Glomerular visceral epithelial cell (primary cell): ENCODE data around the gene TEFM.
"Not testable (repeated sequence)": the region's sequence is repeated elsewhere in the genome, so short reads cannot be mapped to it uniquely, and the experiment has no call there.

Experiments
- DNase-seq: peaks from one replicate; pipeline ENCODE4 v3.0.0-alpha.2; 2016; ENCODE audit errors: extremely low spot score

The TEFM gene

DNA sequence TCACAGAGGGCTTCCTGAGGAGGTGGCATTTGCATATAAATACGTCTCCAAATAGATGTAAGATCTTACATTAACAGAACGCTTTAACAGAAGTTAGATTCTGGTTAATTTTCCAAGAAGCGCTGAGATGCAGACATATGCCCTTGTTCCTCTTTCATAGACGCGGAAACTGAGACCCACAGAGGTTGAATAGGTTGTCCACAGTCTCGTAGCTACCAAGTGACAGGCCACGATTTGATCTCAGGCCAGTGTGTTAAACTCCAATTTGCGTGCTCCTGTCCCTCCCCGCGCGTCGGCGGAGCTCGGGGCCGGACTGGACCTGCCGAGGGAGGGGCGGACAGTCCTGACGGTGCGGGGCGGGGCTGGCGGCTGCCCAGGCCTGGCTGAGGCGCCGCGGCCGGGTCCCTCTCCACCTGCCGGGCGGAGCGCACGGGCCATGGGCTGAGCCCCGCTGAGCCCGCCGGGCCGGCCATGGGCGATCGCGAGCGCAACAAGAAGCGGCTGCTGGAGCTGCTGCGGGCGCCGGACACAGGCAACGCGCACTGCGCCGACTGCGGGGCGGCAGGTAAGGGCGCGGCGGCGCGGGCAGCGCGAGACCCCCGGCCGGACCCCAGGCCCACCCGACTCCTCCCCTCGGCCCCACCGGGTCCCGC lies 15.6 kb upstream of the TEFM start, which contains the start of gene ADAP2:
ADAP2 (plus strand) TSS at position 402 of the 653 bp plus-strand sequence; CDS start at position 472, 70 bp downstream.
- DNase-seq = peak; percentile 54

- no peak for DNase-seq
These were observed 14.9 kb upstream of the TEFM start for GRCh38 chr17:30920683-30921543.

DNA sequence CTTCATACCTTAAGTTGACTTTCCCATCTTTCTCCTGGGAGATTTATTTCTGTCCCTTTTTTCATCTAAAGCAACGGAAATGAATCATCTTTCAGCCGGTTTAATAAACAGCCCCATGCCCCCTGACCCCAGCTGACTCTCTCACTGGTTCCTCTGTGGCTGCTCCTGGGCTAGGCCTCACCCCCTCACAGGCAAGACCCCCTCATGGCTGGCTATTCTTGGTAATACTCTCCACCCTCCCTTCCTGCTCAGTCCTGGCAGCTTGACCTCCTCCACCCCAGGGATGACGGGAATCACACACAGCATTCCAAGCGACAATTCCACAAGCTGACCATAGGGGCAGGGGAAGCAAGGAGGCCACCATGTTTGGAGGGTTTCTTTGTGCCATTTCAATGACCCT lies 14.2 kb upstream of the TEFM start:
- peak; percentile 21 for DNase-seq

DNA sequence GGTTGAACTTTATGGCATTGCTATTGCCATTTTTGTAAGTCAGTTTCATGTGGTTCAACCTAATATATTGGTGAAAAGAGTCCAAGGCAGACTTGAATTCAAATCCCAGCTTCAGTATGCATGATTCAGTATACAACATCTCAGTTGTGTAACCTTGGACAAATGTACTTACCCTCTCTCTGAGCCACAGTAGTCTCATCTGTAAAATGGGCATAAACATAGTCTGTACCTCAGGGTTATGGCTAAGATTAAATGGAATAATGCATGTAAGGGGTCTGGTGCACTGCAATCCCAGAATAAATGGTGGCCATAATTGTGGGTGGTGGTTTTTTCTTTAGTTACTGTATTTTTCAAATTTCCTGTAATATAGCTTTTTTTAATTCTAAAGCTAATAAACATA lies 11.0 kb upstream of the TEFM start:
- no peak for DNase-seq

- DNase-seq = no peak
These were observed 10.0 kb upstream of the TEFM start for GRCh38 chr17:30915833-30916611.

DNA sequence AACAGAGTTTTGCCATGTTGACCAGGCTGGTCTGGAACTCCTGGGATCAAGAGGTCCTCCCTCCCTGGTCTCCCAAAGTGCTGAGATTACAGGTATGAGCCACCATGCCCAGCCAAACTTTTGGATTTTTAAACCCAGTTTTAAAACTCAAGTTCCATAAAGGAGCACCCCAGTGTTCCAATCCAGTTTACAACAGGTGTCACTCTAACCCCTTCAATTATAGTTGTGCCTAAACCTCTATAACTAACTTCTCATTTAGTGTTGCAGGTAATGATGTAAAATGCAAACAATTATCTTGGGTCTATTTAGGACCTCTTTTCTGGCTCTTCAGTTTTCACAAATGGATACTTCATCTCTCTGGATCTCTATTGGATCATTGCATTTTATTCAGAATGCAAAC lies 7.9 kb upstream of the TEFM start:
- DNase-seq = no peak

GRCh38 chr17:30910151-30910550 lies 4.1 kb upstream of the TEFM start:
- not testable (repeated sequence) for DNase-seq

DNA sequence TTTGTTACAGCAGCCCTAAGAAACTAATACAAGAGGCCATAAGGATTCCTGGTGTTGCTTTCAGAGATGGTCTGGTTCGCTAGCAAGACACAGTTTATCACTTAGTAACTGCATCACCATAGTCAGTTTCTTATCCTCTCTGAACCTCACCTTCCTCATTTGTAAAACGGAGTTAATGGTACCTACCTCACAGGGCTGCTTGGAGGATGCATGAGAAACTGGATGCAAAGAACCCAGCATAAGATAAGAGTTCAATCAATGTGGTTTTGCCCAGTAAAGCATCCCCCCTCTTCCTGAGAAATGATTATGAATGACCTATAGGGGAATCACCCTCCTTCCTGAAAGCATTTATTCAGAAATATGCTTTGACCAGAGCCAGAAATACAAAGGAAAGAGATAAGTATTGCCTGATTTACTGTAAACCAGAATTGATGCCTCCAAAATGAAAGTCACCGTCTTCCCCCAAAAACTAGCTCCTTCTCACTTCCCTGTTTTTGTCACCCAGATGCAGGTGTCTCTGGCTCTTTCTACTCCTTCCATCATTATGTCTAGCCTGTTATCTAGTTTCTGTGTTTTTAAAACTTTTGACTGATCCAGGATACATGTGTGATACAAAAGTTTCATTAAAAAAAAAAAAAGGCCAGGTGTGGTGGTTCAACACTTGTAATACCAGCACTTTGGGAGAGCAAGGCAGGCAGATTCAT lies 2.8 kb upstream of the TEFM start:
- no peak for DNase-seq

DNA sequence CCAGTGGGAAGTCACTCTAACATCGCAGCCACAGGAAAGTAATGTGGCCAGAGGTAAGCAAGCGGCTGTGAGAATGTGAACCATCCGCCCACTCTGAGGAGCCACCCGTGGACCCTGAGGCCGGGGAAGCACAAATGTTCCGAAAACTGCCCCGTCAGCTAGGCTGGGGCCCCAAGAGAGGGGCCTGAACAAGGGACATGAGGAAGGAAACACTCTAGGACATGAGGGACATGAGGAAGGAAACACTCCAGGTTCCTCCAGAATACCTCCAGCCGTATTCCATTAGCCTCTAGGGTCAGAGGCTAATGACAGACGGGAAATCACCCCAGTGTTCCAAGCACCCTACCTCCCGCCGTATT lies 317 bp downstream of the TEFM start:
- peak; percentile 36 for DNase-seq

GRCh38 chr17:30897311-30897710 lies 8.7 kb downstream of the TEFM start:
- DNase-seq = no peak

DNA sequence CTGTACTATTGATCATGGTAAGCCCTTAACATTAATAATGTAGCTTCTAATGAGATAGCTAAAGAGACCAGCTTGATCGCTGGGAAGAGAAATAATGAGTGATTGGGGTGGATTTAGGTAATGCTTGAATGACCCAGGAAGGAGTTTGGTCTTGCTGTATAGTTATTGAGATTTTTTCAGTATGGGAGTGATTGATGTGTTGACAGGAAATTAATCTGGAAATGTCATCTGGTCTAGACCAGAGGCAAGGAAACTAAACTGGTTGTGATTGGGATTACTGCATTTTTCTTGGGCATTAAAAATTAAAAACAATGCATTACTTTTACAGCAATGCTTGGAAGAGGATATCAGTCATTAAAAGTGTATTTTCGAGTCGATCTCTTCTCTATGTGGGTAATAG lies 11.8 kb downstream of the TEFM start:
- DNase-seq = no peak

GRCh38 chr17:30886187-30886586 lies 19.9 kb downstream of the TEFM start:
- DNase-seq = no peak

DNA sequence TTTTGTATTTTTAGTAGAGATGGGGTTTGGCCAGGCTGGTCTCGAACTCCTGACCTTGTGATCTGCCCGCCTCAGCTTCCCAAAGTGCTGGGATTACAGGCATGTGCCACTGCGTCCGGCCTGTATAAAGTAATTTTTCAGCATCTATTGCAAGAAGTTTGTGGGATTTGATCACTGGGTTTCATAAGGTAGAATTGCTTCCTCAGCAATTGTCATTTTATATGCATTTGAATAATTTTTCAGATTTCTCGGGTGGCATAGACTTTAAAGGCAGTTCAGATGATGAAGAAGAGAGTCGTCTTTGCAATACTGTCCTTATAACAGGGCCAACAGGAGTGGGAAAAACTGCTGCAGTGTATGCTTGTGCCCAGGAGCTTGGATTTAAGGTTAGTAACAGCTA lies 37.0 kb downstream of the TEFM start:
- no peak for DNase-seq

GRCh38 chr17:30864636-30865035 lies 41.4 kb downstream of the TEFM start:
- DNase-seq = no peak

GRCh38 chr17:30858556-30859250 lies 47.3 kb downstream of the TEFM start:
- DNase-seq = no peak

DNA sequence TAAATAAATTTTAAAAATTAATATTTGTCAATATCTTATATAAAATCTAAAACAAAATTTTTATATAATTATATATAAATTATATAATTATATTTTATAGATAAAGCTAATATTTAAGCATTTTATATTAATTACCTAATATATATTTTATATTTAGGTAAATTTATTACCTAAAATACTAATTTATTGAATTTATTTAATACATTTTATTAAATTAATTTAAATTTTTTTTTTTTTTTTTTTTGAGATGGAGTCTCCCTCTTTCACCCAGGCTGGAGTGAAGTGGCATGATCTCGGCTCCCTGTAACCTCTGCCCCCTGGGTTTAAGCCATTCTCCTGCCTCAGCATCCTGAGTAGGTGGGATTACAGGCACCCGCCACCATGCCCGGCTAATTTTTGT lies 51.9 kb downstream of the TEFM start:
- DNase-seq = no peak
